ENCODE results near the gene KCNMA1. TPM values are rescaled to one million over a fixed set of nuclear protein-coding genes. Genes with fewer than 3 reads are reported as not detected.

The KCNMA1 gene
- total RNA-seq, 2 donors from 2014 or later, result 23.2 to 44.5 TPM

- H3K27me3 ChIP-seq, result no peaks in the 10 kb centered on the region
- no peak for DNase-seq
- no peak overlapping the region for H3K9ac ChIP-seq (ENCODE audit: low read depth in 2 of 2, low read length in 2 of 2)
- TF ChIP-seq, protein P1, sequence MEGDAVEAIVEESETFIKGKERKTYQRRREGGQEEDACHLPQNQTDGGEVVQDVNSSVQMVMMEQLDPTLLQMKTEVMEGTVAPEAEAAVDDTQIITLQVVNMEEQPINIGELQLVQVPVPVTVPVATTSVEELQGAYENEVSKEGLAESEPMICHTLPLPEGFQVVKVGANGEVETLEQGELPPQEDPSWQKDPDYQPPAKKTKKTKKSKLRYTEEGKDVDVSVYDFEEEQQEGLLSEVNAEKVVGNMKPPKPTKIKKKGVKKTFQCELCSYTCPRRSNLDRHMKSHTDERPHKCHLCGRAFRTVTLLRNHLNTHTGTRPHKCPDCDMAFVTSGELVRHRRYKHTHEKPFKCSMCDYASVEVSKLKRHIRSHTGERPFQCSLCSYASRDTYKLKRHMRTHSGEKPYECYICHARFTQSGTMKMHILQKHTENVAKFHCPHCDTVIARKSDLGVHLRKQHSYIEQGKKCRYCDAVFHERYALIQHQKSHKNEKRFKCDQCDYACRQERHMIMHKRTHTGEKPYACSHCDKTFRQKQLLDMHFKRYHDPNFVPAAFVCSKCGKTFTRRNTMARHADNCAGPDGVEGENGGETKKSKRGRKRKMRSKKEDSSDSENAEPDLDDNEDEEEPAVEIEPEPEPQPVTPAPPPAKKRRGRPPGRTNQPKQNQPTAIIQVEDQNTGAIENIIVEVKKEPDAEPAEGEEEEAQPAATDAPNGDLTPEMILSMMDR (IDR thresholded peaks at IDR 0.05), result no peak
- no peaks in the 10 kb centered on the region for H3K36me3 ChIP-seq
- no peak overlapping the region for H3K4me3 ChIP-seq
- no peaks in the 10 kb centered on the region for H3K9me3 ChIP-seq
- intact Hi-C loops (cut with DNase I), result no loop called here
- no peak overlapping the region for H3K27ac ChIP-seq
- H3K4me1 ChIP-seq, result no peaks in the 10 kb centered on the region
Observed at GRCh38 chr10:77649333-77650331, 12.0 kb upstream of the KCNMA1 start.

DNA sequence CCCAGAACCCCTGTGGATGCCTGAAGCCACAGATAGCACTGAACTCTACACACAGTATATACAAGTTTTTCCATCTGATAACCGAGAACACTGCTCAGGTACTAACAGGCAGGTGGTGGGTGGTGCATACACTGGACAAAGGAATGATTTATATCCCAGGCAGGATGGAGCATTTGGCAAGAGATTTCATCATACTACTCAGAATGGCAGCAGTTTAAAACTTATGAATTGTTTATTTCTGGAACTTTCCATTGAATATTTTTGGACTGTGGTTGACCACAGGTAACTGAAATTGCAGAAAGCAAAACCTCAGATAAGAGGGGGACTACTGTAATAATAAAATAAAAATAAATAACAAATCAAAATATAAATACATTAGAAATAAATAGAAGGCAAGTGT, 10.9 kb upstream of the KCNMA1 start:
- no peak overlapping the region for H3K27ac ChIP-seq
- no peak overlapping the region for H3K4me3 ChIP-seq
- H3K36me3 ChIP-seq, result no peaks in the 10 kb centered on the region
- no peaks in the 10 kb centered on the region for H3K27me3 ChIP-seq
- intact Hi-C loops (cut with DNase I), result no loop called here
- no peak for DNase-seq
- TF ChIP-seq, protein P1 (IDR thresholded peaks at IDR 0.05), result no peak
- H3K4me1 ChIP-seq, result no peaks in the 10 kb centered on the region
- H3K9ac ChIP-seq (ENCODE audit: low read depth in 2 of 2, low read length in 2 of 2), result no peak overlapping the region
- H3K9me3 ChIP-seq, result no peaks in the 10 kb centered on the region

DNA sequence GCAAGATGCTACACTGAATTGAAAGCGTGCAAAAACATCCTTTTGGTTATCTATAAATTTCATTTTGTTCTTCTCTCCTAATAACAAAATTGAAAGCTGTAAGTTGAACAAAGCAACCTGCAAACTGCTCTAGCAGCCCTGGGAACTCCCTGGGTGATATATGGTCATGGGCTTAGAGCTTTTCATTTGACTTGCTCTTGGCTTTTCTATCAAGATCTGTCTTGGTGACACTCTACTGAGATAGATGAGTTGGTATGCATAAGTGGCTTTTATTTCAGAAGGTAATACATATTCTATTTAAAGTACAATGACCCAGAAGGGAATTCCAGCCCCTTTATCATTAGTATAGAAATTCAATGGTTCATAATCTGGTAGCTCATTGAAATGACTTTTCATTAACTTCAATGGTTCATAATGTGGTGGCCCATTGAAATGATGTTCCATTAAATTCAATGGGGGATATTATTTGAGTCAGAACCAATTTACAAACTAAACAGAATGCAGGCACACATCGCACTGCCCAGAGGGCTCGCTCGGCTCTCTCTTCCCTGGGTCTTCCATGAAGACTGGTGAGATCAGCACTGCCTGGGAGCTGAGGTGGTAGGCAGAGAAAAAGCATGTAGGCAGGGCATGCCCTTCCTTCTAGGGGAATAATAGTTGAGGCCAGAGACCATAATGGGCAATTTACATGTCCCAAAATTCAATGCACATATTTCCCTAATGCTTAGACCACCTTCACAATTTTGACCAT, 10.1 kb upstream of the KCNMA1 start:
- intact Hi-C loops (cut with DNase I), result no loop called here
- H3K27ac ChIP-seq, result no peak overlapping the region
- H3K4me3 ChIP-seq, result no peak overlapping the region
- no peaks in the 10 kb centered on the region for H3K27me3 ChIP-seq
- H3K9me3 ChIP-seq, result no peaks in the 10 kb centered on the region
- H3K9ac ChIP-seq (ENCODE audit: low read depth in 2 of 2, low read length in 2 of 2), result no peak overlapping the region
- no peaks in the 10 kb centered on the region for H3K36me3 ChIP-seq
- TF ChIP-seq, protein P1 (IDR thresholded peaks at IDR 0.05), result no peak
- no peaks in the 10 kb centered on the region for H3K4me1 ChIP-seq
- no peak for DNase-seq

DNA sequence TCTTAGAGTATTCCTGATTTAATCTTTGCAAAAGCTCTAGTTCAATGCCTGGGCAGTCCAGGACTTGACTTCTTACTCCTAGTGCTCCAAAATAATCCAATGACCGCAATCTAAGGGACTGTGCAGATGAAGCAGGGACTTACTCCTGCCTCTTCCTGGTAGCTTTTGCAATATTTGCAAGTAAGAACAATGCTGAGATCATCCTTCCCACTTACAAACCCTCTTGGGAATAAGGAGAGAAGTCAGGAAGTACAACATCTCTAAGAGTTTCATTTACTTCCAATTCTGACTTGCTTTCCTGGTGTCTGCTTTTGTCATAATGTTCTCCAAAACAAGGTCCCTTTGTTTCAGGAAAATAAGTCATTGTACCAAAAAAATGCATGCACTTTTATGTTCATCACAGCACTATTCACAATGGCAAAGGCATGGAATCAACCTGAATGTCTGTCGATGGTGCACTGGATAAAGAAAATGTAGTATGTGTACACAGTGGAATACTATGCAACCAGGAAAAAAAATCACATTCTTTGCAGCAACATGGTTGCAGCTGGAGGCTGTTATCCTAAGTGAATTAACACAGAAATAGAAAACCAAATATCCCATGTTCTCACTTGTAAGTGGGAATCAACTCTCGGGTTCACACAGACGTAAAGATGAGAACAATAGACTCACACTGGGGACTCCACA, 7.1 kb upstream of the KCNMA1 start:
- Histone ChIP-seq H3K9ac (ENCODE audit: low read depth in 2 of 2, low read length in 2 of 2) (no peak overlapping the region), H3K27me3 (peaks cover 5% of the 10 kb centered on the region), H3K9me3 (no peaks in the 10 kb centered on the region), H3K27ac (no peak overlapping the region), H3K4me1 (no peaks in the 10 kb centered on the region), H3K4me3 (no peak overlapping the region), H3K36me3 (no peaks in the 10 kb centered on the region)
- DNase-seq, result no peak
- TF ChIP-seq, protein P1 (IDR thresholded peaks at IDR 0.05), result no peak
- intact Hi-C loops (cut with DNase I), result loop anchor here (2.0 to 5.0 kb wide), 3 partner anchors 187 to 478 kb away; no protein-coding TSS in a partner anchor
